ENCODE measurements around the gene ZFYVE9.

DNA sequence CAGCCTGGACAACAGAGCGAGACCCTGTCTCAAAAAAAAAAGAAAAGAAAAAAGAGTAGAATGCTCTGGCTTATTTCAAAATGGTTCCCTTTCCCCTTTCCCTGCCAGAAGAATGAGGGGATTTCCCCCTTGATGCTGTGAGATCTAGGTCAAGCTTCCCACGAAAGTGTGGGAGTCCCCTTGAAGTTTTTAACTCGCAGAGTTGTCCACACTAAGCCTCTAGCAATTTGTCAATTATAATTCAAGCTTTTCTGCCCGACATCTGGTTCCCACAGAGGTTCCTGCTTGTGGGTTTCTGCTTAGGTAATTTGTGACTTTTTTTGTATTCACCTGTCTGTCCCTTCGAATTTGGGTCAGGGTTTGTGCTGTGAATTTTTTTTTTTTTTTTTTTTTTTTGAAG is 62.8 kb downstream of the ZFYVE9 start:
- TF ChIP-seq FOXK2 (IDR thresholded peaks at IDR 0.05) (no peak), BHLHE40 (IDR thresholded peaks at IDR 0.05; ENCODE audit: borderline replicate concordance) (no peak), PKNOX1 (IDR thresholded peaks at IDR 0.05) (no peak), SP1 (IDR thresholded peaks at IDR 0.05) (no peak), NFRKB (IDR thresholded peaks at IDR 0.05) (no peak), SUZ12 (IDR thresholded peaks at IDR 0.05) (no peak)
